HEK293 (cell line): ENCODE results near the gene AAR2.

Source experiments
- PRDM1 ChIP-seq: fragments of 450-650 bp; formaldehyde crosslinking; IDR thresholded peaks from 2 replicates; pipeline ENCODE4; 2016; ENCODE audit warnings: missing biosample characterization, missing genetic modification characterization
- YY2 ChIP-seq: fragments of 450-650 bp; formaldehyde crosslinking; IDR thresholded peaks from 2 replicates; pipeline ENCODE4 v1.5.1; 2016; ENCODE audit warnings: missing biosample characterization, missing genetic modification characterization
- ZNF132 ChIP-seq: fragments of 450-650 bp; formaldehyde crosslinking; IDR thresholded peaks from 2 replicates; pipeline ENCODE4 v1.5.1; 2017; ENCODE audit warnings: missing biosample characterization, missing genetic modification characterization, borderline replicate concordance
- ZNF292 ChIP-seq: fragments of 450-650 bp; formaldehyde crosslinking; IDR thresholded peaks from 2 replicates; pipeline ENCODE4 v1.5.1; 2016; ENCODE audit warnings: low read depth, missing biosample characterization, missing genetic modification characterization, borderline replicate concordance
- ZNF544 ChIP-seq: fragments of 450-650 bp; formaldehyde crosslinking; IDR thresholded peaks from 2 replicates; pipeline ENCODE4 v1.5.0; 2017; ENCODE audit warnings: missing biosample characterization, missing genetic modification characterization
- ZNF561 ChIP-seq: fragments of 450-650 bp; IDR thresholded peaks from 2 replicates; pipeline ENCODE4 v1.5.1; 2018; ENCODE audit warnings: missing biosample characterization, missing genetic modification characterization, borderline replicate concordance
- TF ChIP-seq, protein P1 (sequence below): fragments of 450-650 bp; formaldehyde crosslinking; IDR thresholded peaks from 2 replicates; pipeline ENCODE4 v1.5.1; 2016; ENCODE audit warnings: missing biosample characterization, missing genetic modification characterization
- TF ChIP-seq, protein P2 (sequence below): fragments of 450-650 bp; formaldehyde crosslinking; IDR thresholded peaks from 2 replicates; pipeline ENCODE4 v1.5.1; 2016; ENCODE audit warnings: missing biosample characterization, missing genetic modification characterization, borderline replicate concordance
- TF ChIP-seq, protein P3 (sequence below): IDR thresholded peaks from 2 replicates; pipeline ENCODE4 v1.6.1; 2011; ENCODE audit warnings: mild to moderate bottlenecking, low read depth, low read length, borderline replicate concordance
- TF ChIP-seq, protein P4 (sequence below): sonication (generic); formaldehyde crosslinking; IDR thresholded peaks from 2 replicates; pipeline ENCODE4 v1.8.1; 2022; ENCODE audit warnings: mild to moderate bottlenecking, moderate library complexity, missing genetic modification reagents

DNA sequence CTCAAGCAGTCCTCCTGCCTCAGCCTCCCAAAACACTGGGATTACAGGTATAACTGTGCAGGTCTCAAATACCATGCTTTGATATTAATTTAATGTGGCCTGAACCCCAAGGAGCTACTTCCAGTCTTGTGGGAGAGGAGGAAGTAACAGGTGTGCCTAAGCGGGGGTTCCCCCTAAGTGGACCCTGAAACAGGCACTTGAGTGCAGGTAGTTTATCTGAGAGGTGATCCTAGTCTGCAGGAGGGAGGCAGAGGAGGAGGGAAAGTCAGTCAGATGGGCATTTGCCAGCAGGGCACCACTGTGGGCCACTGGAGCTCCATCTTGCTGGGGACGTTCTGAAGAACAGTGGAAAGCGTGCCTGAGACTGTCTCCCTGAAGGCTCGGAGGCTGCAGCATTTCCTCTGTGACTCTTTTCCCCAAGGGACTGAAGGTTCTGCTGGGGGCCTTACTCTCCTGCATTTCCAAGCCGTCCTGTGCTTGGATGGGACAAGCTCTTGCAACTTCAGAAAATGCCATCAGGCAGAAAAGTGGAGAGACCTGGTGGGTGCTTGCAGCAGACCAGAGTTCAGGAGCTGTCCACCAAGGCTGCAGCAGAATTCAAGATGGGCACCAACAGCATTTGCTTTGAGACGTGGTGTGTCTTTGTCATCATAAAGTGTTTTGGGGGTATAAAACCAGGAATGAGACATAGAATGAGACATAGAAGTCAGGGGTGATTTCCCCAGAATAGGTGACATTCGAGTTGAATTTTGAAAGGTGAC lies 65.3 kb downstream of the AAR2 start:
- TF ChIP-seq PRDM1 (tag by site-specific recombination), result no peak
- TF ChIP-seq, protein P1, sequence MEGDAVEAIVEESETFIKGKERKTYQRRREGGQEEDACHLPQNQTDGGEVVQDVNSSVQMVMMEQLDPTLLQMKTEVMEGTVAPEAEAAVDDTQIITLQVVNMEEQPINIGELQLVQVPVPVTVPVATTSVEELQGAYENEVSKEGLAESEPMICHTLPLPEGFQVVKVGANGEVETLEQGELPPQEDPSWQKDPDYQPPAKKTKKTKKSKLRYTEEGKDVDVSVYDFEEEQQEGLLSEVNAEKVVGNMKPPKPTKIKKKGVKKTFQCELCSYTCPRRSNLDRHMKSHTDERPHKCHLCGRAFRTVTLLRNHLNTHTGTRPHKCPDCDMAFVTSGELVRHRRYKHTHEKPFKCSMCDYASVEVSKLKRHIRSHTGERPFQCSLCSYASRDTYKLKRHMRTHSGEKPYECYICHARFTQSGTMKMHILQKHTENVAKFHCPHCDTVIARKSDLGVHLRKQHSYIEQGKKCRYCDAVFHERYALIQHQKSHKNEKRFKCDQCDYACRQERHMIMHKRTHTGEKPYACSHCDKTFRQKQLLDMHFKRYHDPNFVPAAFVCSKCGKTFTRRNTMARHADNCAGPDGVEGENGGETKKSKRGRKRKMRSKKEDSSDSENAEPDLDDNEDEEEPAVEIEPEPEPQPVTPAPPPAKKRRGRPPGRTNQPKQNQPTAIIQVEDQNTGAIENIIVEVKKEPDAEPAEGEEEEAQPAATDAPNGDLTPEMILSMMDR (tag by site-specific recombination), result no peak
- TF ChIP-seq, protein P2, sequence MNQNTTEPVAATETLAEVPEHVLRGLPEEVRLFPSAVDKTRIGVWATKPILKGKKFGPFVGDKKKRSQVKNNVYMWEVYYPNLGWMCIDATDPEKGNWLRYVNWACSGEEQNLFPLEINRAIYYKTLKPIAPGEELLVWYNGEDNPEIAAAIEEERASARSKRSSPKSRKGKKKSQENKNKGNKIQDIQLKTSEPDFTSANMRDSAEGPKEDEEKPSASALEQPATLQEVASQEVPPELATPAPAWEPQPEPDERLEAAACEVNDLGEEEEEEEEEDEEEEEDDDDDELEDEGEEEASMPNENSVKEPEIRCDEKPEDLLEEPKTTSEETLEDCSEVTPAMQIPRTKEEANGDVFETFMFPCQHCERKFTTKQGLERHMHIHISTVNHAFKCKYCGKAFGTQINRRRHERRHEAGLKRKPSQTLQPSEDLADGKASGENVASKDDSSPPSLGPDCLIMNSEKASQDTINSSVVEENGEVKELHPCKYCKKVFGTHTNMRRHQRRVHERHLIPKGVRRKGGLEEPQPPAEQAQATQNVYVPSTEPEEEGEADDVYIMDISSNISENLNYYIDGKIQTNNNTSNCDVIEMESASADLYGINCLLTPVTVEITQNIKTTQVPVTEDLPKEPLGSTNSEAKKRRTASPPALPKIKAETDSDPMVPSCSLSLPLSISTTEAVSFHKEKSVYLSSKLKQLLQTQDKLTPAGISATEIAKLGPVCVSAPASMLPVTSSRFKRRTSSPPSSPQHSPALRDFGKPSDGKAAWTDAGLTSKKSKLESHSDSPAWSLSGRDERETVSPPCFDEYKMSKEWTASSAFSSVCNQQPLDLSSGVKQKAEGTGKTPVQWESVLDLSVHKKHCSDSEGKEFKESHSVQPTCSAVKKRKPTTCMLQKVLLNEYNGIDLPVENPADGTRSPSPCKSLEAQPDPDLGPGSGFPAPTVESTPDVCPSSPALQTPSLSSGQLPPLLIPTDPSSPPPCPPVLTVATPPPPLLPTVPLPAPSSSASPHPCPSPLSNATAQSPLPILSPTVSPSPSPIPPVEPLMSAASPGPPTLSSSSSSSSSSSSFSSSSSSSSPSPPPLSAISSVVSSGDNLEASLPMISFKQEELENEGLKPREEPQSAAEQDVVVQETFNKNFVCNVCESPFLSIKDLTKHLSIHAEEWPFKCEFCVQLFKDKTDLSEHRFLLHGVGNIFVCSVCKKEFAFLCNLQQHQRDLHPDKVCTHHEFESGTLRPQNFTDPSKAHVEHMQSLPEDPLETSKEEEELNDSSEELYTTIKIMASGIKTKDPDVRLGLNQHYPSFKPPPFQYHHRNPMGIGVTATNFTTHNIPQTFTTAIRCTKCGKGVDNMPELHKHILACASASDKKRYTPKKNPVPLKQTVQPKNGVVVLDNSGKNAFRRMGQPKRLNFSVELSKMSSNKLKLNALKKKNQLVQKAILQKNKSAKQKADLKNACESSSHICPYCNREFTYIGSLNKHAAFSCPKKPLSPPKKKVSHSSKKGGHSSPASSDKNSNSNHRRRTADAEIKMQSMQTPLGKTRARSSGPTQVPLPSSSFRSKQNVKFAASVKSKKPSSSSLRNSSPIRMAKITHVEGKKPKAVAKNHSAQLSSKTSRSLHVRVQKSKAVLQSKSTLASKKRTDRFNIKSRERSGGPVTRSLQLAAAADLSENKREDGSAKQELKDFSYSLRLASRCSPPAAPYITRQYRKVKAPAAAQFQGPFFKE (tag by site-specific recombination), result no peak
- no peak for TF ChIP-seq ZNF132 (tag by site-specific recombination)
- TF ChIP-seq YY2 (tag by site-specific recombination), result no peak
- TF ChIP-seq ZNF561 (tag by site-specific recombination), result no peak
- no peak for TF ChIP-seq ZNF544 (tag by site-specific recombination)
- TF ChIP-seq, protein P3, sequence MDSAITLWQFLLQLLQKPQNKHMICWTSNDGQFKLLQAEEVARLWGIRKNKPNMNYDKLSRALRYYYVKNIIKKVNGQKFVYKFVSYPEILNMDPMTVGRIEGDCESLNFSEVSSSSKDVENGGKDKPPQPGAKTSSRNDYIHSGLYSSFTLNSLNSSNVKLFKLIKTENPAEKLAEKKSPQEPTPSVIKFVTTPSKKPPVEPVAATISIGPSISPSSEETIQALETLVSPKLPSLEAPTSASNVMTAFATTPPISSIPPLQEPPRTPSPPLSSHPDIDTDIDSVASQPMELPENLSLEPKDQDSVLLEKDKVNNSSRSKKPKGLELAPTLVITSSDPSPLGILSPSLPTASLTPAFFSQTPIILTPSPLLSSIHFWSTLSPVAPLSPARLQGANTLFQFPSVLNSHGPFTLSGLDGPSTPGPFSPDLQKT, result no peak
- no peak for TF ChIP-seq ZNF292
- TF ChIP-seq, protein P4, sequence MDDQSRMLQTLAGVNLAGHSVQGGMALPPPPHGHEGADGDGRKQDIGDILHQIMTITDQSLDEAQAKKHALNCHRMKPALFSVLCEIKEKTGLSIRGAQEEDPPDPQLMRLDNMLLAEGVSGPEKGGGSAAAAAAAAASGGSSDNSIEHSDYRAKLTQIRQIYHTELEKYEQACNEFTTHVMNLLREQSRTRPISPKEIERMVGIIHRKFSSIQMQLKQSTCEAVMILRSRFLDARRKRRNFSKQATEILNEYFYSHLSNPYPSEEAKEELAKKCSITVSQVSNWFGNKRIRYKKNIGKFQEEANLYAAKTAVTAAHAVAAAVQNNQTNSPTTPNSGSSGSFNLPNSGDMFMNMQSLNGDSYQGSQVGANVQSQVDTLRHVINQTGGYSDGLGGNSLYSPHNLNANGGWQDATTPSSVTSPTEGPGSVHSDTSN (CRISPR knock-in tag), result no peak
